Activated T-cell treated with anti-CD3 and anti-CD28 coated beads, Interleukin-2, amount 50 U/mL, for 4 hours (primary cell): ENCODE results near the gene ZDHHC24. TPM values are rescaled to one million over a fixed set of nuclear protein-coding genes. Genes with fewer than 3 reads are reported as not detected.

Experiments used
- ATAC-seq, 2 donors: fragments of 200-7000 bp; cut with Tn5 transposase; one replicate each; pipeline ENCODE4 v1.10.0; 2021
- DNase-seq: peaks from one replicate; pipeline ENCODE4 v3.0.0-alpha.2; 2020
- H3K27me3 Mint-ChIP-seq: one replicate; pipeline ENCODE4 v1.8.0; 2021; ENCODE audit warnings: low read depth, mixed read lengths
- H3K36me3 Mint-ChIP-seq: one replicate; pipeline ENCODE4 v1.8.0; 2022; ENCODE audit warnings: mixed read lengths; ENCODE audit not compliant: insufficient read depth
- H3K4me1 Mint-ChIP-seq: one replicate; pipeline ENCODE4 v1.8.0; 2021; ENCODE audit warnings: low read depth, mixed read lengths
- H3K4me3 Mint-ChIP-seq: one replicate; pipeline ENCODE4 v1.8.0; 2021; ENCODE audit warnings: mild to moderate bottlenecking, moderate library complexity, mixed read lengths
- H3K9me3 Mint-ChIP-seq: one replicate; pipeline ENCODE4 v1.8.0; 2021; ENCODE audit warnings: mixed read lengths
- total RNA-seq, 3 donors: library from RNA; stranded (reverse); gene quantifications; one replicate each; pipeline ENCODE4 v1.2.1, GENCODE V29; 2021

ZDHHC24 gene
- total RNA-seq, 3 donors from 2014 or later = 6.3 to 7.3 (median 6.4) TPM

- Mint-ChIP-seq H3K9me3 (no peaks in the 10 kb centered on the region), H3K4me1 (peaks cover 16% of the 10 kb centered on the region), H3K27me3 (no peaks in the 10 kb centered on the region), H3K36me3 (no peaks in the 10 kb centered on the region), H3K4me3 (no peak overlapping the region)
- ATAC-seq (no peak), DNase-seq (no peak)
Observed at GRCh38 chr11:66471142-66471541, 74.7 kb downstream of the ZDHHC24 start.

Other genes with a start within 250 kb of the ZDHHC24 start
- gene CD248, start 229.0 kb downstream of the ZDHHC24 start, total RNA-seq = 1 to 10 TPM in 1 of 3 donors, under 1 TPM in 2; 0.65 to 1.5 (median 0.82) TPM
- gene RIN1, start 209.6 kb downstream of the ZDHHC24 start, total RNA-seq = 1 to 10 TPM; 1.4 to 2.2 (median 1.7) TPM
- gene BRMS1, start 200.9 kb downstream of the ZDHHC24 start, total RNA-seq = 100 to 1,000 TPM in 1 of 3 donors, 10 to 100 TPM in 2; 91.1 to 105 (median 94.9) TPM
- 10 to 100 TPM in 1 of 3 donors, 1 to 10 TPM in 2; 6.4 to 10.3 (median 8.0) TPM for gene B4GAT1, start 198.4 kb downstream of the ZDHHC24 start, total RNA-seq
- gene SLC29A2, start 174.3 kb downstream of the ZDHHC24 start, total RNA-seq = 10 to 100 TPM; 10.5 to 15.7 (median 11.4) TPM
- gene NPAS4, start 125.0 kb downstream of the ZDHHC24 start, total RNA-seq = not detected
- gene MRPL11, start 107.2 kb downstream of the ZDHHC24 start, total RNA-seq = 100 to 1,000 TPM; 124 to 141 (median 129) TPM
- 1 to 10 TPM; 4.9 to 8.5 (median 7.8) TPM for gene PELI3, start 79.1 kb downstream of the ZDHHC24 start, total RNA-seq
- 100 to 1,000 TPM; 123 to 142 (median 132) TPM for gene DPP3, start 65.6 kb downstream of the ZDHHC24 start, total RNA-seq
- 10 to 100 TPM; 13.1 to 13.8 (median 13.6) TPM for gene BBS1, start 35.4 kb downstream of the ZDHHC24 start, total RNA-seq
- gene ACTN3, start 855 bp upstream of the ZDHHC24 start, total RNA-seq = under 1 TPM in 2 of 3 donors, not detected in 1; 0.08 to 0.18 TPM
- under 1 TPM; 0.33 to 0.89 (median 0.63) TPM for gene CTSF, start 22.6 kb upstream of the ZDHHC24 start, total RNA-seq
- gene CCDC87, start 47.0 kb upstream of the ZDHHC24 start, total RNA-seq = under 1 TPM; 0.08 to 0.16 (median 0.13) TPM
- gene CCS, start 47.1 kb upstream of the ZDHHC24 start, total RNA-seq = 10 to 100 TPM; 24.5 to 25.3 (median 25.1) TPM
- gene RBM14, start 70.6 kb upstream of the ZDHHC24 start, total RNA-seq = 100 to 1,000 TPM; 201 to 223 (median 206) TPM
- gene RBM4, start 92.7 kb upstream of the ZDHHC24 start, total RNA-seq = 100 to 1,000 TPM; 135 to 150 (median 138) TPM
- 10 to 100 TPM in 2 of 3 donors, 1 to 10 TPM in 1; 9.0 to 14.9 (median 12.5) TPM for gene RBM4B, start 131.8 kb upstream of the ZDHHC24 start, total RNA-seq
- under 1 TPM; 0.81 to 0.92 (median 0.82) TPM for gene SPTBN2, start 183.2 kb upstream of the ZDHHC24 start, total RNA-seq